Inferior parietal cortex (tissue), 1 donor: ENCODE measurements around the gene PRSS50.

Source experiments
- DNase-seq: peaks from one replicate; pipeline ENCODE4 v3.0.0-alpha.2; 2016; ENCODE audit errors: extremely low spot score

PRSS50 gene

DNA sequence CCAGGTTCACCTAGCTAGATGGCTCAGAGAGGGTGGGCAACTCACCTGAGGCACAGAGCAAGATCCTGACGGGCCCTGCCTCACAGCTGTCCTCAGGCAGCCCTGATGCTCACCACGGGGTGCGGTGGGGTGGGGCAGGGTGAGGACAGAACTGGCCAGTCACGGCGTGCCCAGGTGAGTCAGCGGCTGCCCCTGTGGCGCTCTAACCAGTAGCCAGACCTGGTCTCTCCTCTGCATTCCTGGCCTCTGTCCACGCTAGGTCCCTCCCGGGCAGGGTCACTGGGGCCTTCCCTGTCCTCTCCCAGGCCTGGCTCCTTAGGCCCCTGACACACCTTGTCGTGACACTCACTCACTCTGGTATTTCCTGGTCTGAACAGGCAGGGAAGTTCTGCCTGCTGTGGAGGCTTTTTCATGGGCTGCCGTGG lies 25.1 kb downstream of the PRSS50 start:
- no peak for DNase-seq

DNA sequence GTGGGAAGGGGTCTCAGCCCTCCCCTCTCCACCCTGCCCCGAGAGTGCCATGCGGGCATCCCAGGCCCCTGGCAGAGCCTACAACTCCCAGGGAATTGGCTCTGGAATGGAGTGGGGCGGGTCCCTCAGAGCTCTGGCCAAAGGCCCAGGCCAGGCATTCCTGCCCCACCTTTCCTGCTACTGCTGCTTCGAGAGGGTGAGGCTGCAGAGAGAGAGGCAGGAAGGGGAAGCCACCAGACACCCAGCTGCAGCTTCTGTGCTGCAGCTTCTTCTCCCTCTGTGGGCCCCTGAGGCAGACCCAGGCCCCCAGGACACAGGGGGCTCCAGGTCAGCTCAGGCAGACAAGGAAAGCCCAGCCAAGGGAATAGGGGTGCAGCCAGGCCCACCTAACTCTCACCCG lies 26.9 kb downstream of the PRSS50 start:
- DNase-seq, result no peak

DNA sequence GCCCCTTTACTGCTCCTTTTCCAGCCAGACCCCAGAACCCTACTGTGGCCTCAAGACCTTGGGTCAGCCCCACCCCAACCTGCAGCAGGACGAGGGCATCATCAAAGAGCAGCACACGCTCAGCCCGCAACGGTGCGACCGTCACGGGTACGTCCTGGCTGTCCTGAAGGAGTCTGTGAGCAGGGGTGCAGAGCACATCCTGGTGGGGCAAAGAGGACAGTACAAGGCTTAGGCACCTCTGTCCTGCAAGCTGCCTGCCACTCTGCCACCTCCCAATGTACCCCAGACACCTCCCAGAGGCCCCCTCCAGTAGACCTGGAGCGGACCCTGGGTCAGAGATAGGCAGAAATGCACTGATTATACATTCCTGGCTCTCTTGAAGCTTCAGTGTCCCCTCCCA lies 32.2 kb downstream of the PRSS50 start:
- DNase-seq, result no peak

DNA sequence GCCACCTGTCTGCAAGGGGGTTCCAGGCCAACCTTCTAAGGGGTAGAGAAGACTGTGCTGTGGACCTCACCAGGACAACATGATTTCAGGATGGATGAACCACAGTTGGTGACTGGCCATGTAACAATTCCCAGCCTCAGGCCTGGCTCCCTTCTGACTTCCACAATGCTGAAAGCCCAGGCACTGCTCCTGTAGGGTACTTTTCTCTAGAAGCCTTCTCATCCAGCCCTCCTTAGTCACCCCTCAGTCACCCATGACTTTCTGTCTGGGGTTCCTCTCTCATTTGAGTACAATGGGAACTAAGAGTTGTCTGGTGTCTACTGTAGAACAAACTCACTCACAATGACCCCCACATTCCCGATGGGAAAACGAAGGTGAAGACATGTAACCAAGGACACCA lies 32.8 kb downstream of the PRSS50 start:
- DNase-seq, result no peak

DNA sequence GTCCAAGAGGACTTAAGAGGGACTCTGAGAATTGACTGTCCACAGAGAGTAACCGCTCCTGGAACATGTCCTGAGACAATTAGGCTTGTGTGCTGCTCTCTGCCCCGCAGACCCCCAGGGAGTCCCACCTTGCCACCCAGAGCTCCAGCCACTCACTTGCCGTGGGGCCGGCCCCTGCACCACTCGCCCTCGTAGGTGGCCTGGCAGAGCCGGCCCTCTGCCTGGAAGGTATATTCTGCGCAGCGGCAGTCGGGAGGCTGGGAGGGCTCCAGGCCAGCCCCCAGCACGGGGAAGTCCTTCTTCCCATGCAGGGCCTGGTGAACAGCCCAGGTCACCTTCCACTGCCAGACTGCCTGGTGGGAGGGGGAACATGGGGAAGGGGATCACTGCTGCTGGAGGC lies 34.7 kb downstream of the PRSS50 start:
- DNase-seq, result no peak

DNA sequence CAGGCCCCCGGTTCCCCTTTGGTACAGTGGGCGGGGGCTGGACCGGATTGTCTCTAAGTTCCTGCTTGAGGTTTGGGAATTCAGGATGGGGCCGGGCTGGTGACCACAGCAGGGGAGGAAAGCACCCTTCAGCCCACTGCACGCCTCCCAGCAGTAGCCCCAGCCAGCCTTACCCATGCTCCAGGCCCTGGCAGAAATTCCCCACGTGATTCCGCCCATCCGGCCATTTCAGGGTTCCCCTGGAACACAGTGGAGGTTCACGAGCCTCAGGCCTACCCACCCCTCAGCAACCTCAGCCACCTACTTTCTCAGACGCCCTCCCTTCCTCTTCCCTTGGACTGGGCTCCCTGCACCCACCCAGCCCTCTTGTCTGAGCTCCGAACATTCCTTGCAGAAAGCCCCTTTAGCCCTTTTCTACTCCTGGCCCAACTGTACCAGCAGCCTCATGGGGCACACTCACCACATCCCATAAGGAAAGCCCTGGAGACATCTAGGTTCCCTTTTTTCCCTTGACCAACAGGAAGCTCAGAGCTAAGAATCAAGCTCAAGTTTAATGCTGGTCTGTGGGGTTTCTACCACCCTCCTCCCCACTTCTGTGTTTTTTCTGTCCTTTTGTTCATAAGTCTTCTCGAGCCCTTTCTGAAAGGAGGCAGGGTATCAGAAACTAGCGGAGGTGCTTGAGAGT lies 35.7 kb downstream of the PRSS50 start:
- no peak for DNase-seq

DNA sequence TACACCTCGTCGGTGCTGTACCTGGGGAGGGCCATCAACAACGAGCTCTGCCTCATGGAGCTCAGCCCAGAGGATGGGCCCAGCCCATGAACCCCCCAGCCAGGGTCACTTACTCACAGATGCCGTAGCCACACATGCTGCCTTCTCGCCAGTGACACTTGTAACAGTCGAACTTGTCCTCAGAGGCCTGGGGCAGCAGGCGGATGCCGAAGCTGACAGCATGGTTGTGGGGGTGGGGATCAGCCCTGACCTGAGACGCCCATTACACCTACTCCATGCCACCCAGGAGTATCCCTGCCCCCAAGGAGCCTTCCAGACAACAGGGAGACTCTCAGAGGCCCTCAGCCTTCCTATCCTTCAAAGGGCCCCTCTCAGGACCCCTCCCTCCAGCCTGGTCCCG lies 36.3 kb downstream of the PRSS50 start:
- DNase-seq, result no peak

DNA sequence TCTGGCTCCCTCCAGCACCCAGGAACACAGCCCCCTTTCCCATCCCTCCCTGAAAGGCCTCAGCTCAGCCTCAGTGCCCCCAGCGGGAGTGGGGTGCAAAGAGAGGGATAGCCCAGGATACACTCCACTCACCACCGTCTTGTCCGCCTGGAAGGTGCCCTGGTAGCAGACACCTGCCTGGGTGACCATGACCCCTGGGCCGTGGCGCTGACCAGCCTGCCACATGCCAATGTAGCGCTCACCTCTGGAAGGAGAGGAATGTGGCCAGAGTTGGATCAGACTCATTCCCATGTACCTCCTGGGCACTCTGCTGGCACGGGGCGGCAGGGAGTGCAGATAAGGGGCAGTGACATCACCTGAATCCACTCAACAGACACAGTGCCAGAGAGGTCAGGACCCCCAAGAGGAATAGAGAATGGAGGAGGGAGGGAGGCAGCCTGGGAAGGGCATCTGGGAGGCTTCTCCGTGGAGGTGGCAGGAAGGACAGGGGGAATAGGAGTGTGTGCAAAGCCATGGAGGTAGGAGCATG lies 37.3 kb downstream of the PRSS50 start:
- DNase-seq, result no peak

DNA sequence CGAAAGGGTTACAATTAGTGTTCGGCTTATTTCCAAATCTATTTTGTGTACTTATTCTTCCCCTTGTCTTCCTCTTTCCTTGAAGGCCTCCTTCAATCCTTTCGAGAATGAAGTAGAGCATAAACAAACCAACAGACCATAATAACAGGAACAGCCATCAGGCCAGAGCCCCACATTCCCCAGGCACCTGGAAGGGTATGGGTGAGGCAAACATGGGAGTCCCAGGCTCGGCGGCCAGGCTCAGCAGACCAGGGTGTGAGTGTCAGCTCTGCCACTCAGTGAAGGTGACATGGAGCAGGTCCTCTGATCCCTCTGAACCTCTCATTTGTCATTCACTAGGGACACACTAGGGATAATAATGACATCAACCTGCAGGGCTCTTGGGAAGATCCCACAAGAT lies 38.0 kb downstream of the PRSS50 start:
- no peak for DNase-seq

DNA sequence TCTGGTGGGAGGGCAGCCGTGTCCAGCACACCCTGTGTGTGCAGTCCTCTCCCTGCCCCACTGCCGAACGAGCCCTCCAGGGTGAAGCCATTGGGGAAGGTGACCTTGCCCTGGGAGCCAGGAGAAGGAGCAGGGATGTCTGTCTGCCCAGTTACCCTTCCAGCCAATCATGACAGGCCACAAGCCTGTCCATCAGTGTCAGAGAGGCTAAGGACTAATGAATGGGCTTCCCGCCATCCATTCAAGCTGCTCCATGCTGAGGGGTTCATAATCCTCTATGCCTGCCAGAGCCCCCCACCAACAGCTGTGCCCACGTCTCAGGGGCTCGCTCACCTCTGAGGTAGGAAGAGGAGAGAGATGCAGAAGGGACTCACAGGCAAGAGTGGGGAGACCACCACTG lies 39.4 kb downstream of the PRSS50 start:
- no peak for DNase-seq

DNA sequence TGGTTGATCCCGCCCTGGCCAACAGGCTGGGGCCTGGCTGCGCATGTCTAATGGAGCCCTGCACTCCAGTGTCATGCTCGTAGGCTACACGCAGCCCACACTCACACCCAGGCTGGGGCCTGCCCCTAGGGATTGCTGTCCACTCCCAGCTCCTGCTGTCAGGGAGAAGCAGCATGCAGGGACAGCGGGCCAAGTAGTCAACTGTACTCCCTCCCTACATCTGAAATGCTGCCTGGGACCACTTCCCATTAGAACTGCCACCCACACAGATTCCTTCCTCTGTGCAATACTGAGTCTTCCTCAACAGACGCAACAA lies 40.3 kb downstream of the PRSS50 start:
- DNase-seq, result no peak

DNA sequence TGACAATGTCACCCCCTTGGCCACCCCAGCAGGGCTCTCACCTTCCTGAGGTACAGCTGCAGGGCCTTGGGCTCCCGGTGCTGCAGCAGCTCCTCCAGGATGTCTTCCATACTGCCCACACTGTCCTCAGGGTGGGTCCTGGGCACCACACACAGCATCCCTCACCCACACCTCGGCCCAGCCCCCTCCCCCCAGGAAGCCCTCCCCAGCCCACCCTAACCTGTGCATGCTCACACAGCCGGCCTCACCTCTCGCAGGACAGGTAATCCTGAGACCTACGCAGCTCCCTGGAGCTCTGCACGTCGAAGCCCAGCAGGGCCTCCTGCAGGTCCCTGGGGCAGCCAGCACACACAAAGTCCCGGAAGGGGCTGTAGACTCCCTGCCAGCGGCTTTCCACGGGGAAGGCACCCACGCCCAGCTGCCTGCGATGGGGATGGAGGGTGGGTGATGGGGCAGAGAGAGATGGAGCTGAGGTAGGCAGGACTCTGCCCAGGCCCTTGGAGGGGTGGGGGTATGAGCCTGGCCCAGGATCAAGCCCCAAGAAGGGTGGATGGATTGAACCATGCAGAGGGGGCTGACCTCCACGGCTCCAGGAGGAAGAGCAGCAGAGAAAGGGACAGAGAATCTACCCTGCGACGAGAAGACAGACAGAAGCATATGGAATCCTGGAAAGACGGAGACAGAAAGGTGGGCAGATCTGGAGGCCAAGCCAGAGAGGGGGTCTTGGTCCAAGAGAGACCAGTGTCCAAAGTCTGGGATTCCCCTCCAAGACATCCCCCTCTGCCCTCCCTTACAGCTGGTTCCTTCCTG lies 40.9 kb downstream of the PRSS50 start:
- no peak for DNase-seq

DNA sequence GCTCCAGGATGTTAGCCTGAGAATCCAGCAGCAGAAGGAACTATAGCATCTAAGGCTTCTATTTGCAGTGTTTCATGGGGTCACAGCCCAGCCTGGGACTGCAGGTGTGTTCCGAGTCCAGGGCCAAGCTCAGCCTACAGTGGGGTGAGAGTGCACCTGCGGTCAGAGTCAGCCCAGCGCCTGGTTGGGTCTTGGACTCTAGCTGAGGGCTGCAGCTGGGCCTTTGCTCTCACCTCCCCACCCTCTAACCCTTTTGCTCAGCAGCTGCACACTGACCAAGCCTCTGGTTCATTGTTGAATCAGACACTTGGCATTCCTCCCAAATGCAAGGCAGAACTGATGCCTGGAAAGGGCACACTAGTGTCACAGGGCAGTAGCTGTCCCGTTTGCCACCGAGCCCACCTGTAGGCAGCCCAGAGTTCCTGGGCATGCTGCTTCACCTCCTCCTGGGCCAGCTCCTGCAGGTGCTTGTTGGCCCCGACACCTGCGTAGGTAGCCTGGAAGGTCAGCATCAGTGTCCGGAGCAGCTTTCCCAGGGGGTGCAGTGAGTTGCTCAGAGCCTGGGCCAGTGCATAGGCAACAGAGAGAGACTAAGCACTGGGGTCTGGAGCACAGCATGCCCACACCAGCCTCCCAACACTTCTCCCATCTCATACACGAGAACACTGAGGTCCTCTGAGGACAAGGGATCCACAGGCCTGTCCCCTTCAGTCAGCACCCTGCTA lies 41.7 kb downstream of the PRSS50 start:
- DNase-seq, result peak; percentile 35

DNA sequence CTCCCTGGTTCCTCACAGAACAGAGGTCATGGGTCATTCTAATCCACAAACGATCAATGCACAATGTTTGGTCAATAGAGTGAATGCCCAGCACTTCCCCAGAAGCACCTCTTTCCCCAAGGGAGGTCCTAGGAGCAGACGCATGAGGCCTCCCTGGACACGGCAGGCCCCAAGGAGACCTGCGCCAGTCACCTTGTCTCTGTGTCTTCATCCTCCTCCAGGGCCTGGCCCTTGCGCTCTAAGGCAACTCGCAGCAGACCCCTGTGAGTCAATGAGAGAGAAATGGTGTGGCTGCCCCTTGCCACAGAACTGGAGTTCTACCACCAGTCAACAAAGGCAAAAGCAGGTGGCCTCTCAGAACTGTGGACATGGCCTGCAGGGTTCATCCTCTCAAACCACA lies 42.2 kb downstream of the PRSS50 start:
- no peak for DNase-seq

DNA sequence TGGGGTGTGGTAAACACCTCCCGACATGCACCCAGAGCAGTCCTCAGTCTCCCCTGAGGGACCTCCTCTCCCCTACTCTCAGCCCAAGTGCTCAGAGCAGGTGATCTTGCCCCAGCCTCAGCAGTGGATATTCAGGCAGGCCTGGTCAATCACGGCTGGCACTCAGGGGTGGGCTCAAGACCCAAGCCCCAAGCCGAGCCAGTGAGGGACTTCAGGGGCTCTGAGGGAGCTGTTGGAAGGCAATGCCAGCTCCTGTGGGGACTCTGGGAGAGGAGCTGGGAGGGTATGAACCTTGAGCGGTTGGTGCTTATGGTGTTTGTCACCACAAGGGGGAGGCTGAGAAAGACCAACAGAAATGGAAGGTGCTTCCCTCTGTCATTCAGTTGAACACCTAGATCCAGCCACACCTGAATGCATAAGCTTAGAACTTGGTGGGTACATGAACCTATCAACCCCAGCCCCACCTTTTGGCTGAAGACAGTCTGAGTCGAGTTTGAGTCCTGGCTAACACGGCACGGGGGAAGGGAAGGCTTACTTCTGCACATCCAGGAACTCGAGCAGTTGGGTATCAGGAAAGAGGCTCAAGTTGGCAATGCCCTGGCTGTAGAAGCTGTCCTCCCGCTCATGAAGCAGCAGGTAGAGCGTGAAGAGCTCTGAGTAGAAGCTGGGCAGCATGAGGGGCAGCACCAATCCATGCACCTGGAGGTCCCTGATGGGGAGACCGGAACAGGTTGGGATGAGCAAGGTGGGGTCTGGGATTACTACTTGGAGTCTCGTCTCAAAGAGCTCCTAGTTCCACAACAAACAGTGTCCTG lies 43.4 kb downstream of the PRSS50 start:
- DNase-seq, result no peak

DNA sequence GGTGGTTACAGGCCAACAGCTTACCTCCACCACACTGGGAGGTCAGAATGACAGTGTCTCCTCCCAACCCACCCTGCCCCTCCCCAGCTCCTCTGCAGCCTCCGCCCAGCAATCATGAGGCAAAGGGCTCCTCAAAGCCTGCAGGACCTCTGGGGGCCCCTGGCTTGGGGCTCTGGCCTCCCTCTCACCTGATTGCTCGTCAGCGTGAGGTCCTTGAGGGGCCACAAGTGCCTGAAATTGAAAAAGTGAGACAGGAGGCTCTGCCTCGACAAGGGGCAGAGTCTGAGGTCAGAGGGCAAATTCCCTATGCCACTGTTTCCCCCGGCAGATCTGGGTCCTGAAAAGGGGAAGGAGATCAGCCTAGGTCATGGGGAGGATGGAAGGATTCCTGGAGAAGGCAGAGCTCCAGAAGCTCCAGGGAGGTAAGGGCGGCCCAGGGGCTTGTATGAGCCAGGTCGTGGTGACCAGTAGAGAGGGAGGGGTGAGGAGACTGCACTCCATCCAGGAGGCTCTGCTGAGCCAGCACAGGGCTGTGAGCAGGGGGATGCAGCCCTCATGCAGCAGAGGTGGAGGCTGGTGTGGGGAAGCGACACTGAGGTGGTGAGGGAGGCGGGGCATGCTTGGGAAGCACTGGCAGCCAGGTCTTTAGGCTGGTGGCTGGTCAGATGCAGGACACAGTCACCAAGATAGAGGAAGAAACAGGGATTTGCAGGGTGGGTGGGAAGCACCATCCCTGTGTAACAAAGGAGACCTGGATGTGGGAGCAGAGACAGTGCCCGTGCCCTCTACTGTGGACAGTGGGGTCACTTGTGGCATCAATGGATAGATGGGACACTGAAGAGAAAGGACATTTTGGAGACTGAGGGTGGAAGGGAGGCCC lies 44.3 kb downstream of the PRSS50 start:
- DNase-seq, result no peak

DNA sequence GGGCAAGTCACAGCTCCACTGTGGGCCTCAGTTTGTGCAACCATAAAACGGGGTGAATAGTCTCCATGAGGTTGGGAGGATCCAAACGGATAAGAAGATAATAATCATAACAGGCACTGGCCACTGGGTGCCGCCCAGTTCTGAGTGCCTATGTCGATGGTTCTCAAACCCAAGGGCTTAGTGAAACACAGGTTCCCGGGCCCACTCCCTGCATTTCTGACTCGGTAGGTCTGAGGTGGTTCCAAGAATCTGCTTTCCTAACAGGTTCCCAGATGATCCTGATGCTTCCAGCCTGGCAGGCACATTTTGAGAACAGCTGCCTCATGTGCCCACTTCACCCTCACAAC lies 45.3 kb downstream of the PRSS50 start:
- DNase-seq, result no peak

DNA sequence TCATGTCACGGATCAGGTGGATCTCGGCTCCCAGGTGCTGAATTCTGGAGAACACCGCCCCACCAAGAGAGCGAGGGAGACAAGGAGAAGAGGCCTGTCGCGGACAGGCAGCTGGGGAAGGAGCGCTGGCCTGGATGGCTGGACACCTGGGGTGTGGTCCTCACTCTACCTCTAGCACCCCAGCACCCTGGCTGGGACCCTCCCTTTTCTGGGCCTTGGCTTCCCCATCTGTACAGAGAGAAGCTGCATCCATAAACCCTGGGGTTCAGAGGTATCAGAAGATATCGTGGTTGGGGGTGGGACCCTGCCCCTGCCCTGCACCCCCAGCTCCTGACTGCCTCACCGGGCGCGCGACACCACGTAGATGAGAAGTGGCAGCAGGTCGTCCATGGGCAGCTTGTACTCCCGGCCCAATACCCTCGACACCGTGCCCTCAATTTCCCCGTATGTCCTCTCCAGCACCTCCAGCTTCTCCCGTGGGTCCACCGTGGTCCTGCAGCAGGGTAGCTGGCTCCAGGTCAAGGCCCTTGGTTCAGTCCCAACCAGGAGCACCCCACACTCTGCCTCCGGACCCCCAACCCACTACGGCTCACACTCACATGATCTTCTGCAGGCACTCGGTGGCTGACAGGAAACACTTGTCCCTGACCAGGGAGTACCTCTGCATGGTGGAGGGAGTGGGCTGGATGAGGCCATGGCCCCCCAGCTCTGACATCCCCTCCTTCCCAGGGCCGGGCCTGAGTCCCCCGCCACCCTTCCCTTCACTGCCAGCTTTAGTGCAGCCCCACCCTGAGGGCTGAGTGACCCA lies 45.9 kb downstream of the PRSS50 start:
- no peak for DNase-seq

DNA sequence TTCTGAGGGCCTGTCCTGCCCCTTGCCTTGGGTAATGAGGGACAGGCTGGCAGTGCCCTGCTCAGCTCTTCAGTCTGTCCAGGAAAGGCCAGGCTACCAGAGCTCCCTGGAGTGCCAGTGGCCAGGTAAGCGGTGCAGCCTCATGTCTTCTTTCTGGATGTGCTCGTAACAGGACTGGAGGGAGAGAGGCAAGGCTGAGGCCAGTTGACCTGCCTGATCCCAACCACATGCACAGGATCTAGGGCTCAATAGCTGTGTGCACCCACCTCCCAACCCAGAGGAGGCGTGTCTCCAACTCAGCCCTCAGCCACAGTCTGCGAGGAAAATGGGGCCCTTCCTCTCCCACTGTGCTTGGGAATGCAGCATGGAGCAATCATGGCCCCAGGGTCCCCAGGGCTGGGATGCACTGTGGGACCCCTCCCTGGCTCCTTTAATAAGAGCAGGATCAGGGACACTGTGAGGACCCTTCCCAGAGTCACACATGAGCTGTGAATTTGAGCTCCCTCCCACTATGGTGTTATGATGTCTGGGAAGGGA lies 46.7 kb downstream of the PRSS50 start:
- no peak for DNase-seq
